GM12892 (cell line): ENCODE data around the gene ENTPD1.
A peak's percentile ranks its signal among the peaks of the same experiment; 100 is the strongest.

Source experiments
- POLR2A ChIP-seq: IDR thresholded peaks from 2 replicates; pipeline ENCODE4 v1.6.1; 2011; ENCODE audit warnings: low read depth, low read length, control low read depth
- POLR2AphosphoS5 ChIP-seq: IDR thresholded peaks from 2 replicates; pipeline ENCODE4 v1.6.1; 2011; ENCODE audit warnings: low read depth, low read length, control low read depth
- TAF1 ChIP-seq: IDR thresholded peaks from 2 replicates; pipeline ENCODE4 v1.6.1; 2011; ENCODE audit warnings: low read depth, mild to moderate bottlenecking, control low read depth, low read length, borderline replicate concordance

- no peak; the same call in 1 of the 2 replicates for TF ChIP-seq POLR2A
- 0 out of 2 replicates have a peak, but pooled peaks have one; percentile 41 for TF ChIP-seq POLR2AphosphoS5
- no peak for TF ChIP-seq TAF1
Observed at GRCh38 chr10:95831076-95831475, 75.1 kb downstream of the ENTPD1 start.
